GM23248 (cell line): ENCODE results near the gene ARHGEF28.

Source experiments
- EZH2 ChIP-seq: fragments of 200-600 bp; sonication (generic); IDR thresholded peaks from 2 replicates; pipeline ENCODE4 v1.6.1; 2018; ENCODE audit warnings: antibody characterized with exemption, mild to moderate bottlenecking; ENCODE audit not compliant: insufficient read depth, poor library complexity, severe bottlenecking
- EZH2phosphoT487 ChIP-seq: fragments of 200-600 bp; sonication (generic); IDR thresholded peaks from 2 replicates; pipeline ENCODE4 v1.6.1; 2018; ENCODE audit warnings: antibody characterized with exemption, moderate library complexity, mild to moderate bottlenecking, low read depth; ENCODE audit not compliant: insufficient read depth

GRCh38 chr5:73718762-73719161 is 92.8 kb downstream of the ARHGEF28 start:
- TF ChIP-seq EZH2phosphoT487 = no peak
- TF ChIP-seq EZH2 = no peak
